ENCODE data around the gene SOX2. TPM values are rescaled to one million over a fixed set of nuclear protein-coding genes. Genes with fewer than 3 reads are reported as not detected.

Gene SOX2
- total RNA-seq, 4 donors from 2014 or later = 0.53 TPM; not detected in 3

GRCh38 chr3:181741417-181741816 is 29.7 kb downstream of the SOX2 start:
- no peaks in the 10 kb centered on the region for H3K36me3 ChIP-seq
- H3K27me3 ChIP-seq = peaks cover 0 to 2% (median 0%) of the 10 kb centered on the region in 3 donors
- no peak for TF ChIP-seq POLR2A (IDR thresholded peaks at IDR 0.05)
- no peak for TF ChIP-seq CTCF (IDR thresholded peaks at IDR 0.05 in 4 of 5, conservative IDR thresholded peaks at IDR 0.05 in 1 of 5)
- H3K4me1 ChIP-seq = no peaks in the 10 kb centered on the region
- no peak overlapping the region for H3K27ac ChIP-seq
- H3K9me3 ChIP-seq = no peaks in the 10 kb centered on the region
- no peak overlapping the region for H3K4me3 ChIP-seq
- in situ Hi-C loops (cut with MboI; ENCODE audit: low sequenced_read_pairs in 4 of 4) = no loop called here
- intact Hi-C loops (cut with DNase I; ENCODE audit: low total_unique reads) = no loop called here
- DNase-seq (no peak), ATAC-seq (no peak)

GRCh38 chr3:181752202-181752671 is 40.5 kb downstream of the SOX2 start:
- intact Hi-C loops (cut with DNase I; ENCODE audit: low total_unique reads) = no loop called here
- H3K27me3 ChIP-seq = peaks cover 0 to 8% (median 0%) of the 10 kb centered on the region in 3 donors

GRCh38 chr3:181753391-181753790 is 41.7 kb downstream of the SOX2 start:
- no peaks in the 10 kb centered on the region for H3K4me1 ChIP-seq
- no peak for ATAC-seq
- H3K27ac ChIP-seq = no peak overlapping the region
- TF ChIP-seq CTCF (IDR thresholded peaks at IDR 0.05 in 4 of 5, conservative IDR thresholded peaks at IDR 0.05 in 1 of 5) (no peak), POLR2A (IDR thresholded peaks at IDR 0.05) (no peak)
- no peak for DNase-seq
- peaks cover 0 to 8% (median 0%) of the 10 kb centered on the region in 3 donors for H3K27me3 ChIP-seq
- no peak overlapping the region for H3K4me3 ChIP-seq
- in situ Hi-C loops (cut with MboI; ENCODE audit: low sequenced_read_pairs in 4 of 4) (no loop called here), intact Hi-C loops (cut with DNase I; ENCODE audit: low total_unique reads) (no loop called here)
- no peaks in the 10 kb centered on the region for H3K36me3 ChIP-seq
- no peaks in the 10 kb centered on the region for H3K9me3 ChIP-seq

More at GRCh38 chr3:181752202-181752671, 40.5 kb downstream of the SOX2 start:
- no peaks in the 10 kb centered on the region for H3K36me3 ChIP-seq
- in situ Hi-C loops (cut with MboI; ENCODE audit: low sequenced_read_pairs in 4 of 4) = no loop called here
- ATAC-seq (no peak), DNase-seq (no peak)
- H3K4me1 ChIP-seq = no peaks in the 10 kb centered on the region
- H3K9me3 ChIP-seq = no peaks in the 10 kb centered on the region
- no peak overlapping the region for H3K4me3 ChIP-seq
- no peak overlapping the region for H3K27ac ChIP-seq
- TF ChIP-seq CTCF (IDR thresholded peaks at IDR 0.05 in 4 of 5, conservative IDR thresholded peaks at IDR 0.05 in 1 of 5) = no peak
- TF ChIP-seq POLR2A (IDR thresholded peaks at IDR 0.05) = no peak

GRCh38 chr3:181755959-181756358 is 44.2 kb downstream of the SOX2 start:
- no peaks in the 10 kb centered on the region for H3K36me3 ChIP-seq
- no peak for DNase-seq
- H3K27ac ChIP-seq = no peak overlapping the region
- intact Hi-C loops (cut with DNase I; ENCODE audit: low total_unique reads) = no loop called here
- in situ Hi-C loops (cut with MboI; ENCODE audit: low sequenced_read_pairs in 4 of 4) = no loop called here
- peaks cover 0 to 8% (median 0%) of the 10 kb centered on the region in 3 donors for H3K27me3 ChIP-seq
- H3K4me1 ChIP-seq = no peaks in the 10 kb centered on the region
- ATAC-seq = no peak
- TF ChIP-seq CTCF (IDR thresholded peaks at IDR 0.05 in 4 of 5, conservative IDR thresholded peaks at IDR 0.05 in 1 of 5) = no peak
- TF ChIP-seq POLR2A (IDR thresholded peaks at IDR 0.05) = no peak
- H3K9me3 ChIP-seq = no peaks in the 10 kb centered on the region
- no peak overlapping the region for H3K4me3 ChIP-seq
